PC-3 (cell line): ENCODE results near the gene PLAAT4.
"Not testable (repeated sequence)": the region's sequence is repeated elsewhere in the genome, so short reads cannot be mapped to it uniquely, and the experiment has no call there.

Experiments
- EZH2 ChIP-seq: fragments of 300-600 bp; sonication (generic); IDR thresholded peaks from one replicate; pipeline ENCODE4 v1.6.1; 2017; ENCODE audit warnings: antibody characterized with exemption, mild to moderate bottlenecking, low read length; ENCODE audit not compliant: unreplicated experiment
- EZH2phosphoT487 ChIP-seq: fragments of 300-600 bp; sonication (generic); IDR thresholded peaks from 2 replicates; pipeline ENCODE4 v1.6.1; 2018; ENCODE audit warnings: mild to moderate bottlenecking, antibody characterized with exemption, low read length, borderline replicate concordance
- TF ChIP-seq, protein P1 (sequence below): fragments of 300-600 bp; sonication (generic); conservative IDR thresholded peaks from 2 replicates; pipeline ENCODE4 v1.5.1; 2017; ENCODE audit warnings: antibody characterized with exemption, low read depth, mild to moderate bottlenecking, low read length

DNA sequence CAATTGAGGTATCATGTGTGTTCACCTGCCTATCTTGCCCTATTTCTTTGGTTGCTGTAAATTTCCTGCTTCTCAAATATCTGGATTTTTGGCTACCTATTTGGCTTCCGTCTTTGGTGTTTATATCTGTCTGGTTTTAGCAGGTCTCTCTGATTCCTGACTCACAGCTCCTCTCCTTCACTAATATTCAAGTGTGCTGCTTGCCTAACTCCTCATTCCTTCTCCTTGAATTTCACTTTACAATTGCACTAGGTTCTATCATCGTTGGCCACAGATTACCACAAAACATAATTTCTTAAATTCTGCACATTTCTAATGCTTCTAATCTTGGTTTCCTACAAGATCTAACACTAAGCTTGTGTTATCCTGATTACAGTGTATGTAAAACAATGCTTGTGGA, 5.9 kb downstream of the PLAAT4 start:
- TF ChIP-seq, protein P1, sequence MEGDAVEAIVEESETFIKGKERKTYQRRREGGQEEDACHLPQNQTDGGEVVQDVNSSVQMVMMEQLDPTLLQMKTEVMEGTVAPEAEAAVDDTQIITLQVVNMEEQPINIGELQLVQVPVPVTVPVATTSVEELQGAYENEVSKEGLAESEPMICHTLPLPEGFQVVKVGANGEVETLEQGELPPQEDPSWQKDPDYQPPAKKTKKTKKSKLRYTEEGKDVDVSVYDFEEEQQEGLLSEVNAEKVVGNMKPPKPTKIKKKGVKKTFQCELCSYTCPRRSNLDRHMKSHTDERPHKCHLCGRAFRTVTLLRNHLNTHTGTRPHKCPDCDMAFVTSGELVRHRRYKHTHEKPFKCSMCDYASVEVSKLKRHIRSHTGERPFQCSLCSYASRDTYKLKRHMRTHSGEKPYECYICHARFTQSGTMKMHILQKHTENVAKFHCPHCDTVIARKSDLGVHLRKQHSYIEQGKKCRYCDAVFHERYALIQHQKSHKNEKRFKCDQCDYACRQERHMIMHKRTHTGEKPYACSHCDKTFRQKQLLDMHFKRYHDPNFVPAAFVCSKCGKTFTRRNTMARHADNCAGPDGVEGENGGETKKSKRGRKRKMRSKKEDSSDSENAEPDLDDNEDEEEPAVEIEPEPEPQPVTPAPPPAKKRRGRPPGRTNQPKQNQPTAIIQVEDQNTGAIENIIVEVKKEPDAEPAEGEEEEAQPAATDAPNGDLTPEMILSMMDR = not testable (repeated sequence)
- TF ChIP-seq EZH2, EZH2phosphoT487: not testable (repeated sequence)
